ENCODE data around the gene TNFRSF6B. TPM values are rescaled to one million over a fixed set of nuclear protein-coding genes. Genes with fewer than 3 reads are reported as not detected.

Gene TNFRSF6B
- polyA plus RNA-seq, 1 of the 3 experiments (the other 2 are of a cell fraction): 9.4 TPM

DNA sequence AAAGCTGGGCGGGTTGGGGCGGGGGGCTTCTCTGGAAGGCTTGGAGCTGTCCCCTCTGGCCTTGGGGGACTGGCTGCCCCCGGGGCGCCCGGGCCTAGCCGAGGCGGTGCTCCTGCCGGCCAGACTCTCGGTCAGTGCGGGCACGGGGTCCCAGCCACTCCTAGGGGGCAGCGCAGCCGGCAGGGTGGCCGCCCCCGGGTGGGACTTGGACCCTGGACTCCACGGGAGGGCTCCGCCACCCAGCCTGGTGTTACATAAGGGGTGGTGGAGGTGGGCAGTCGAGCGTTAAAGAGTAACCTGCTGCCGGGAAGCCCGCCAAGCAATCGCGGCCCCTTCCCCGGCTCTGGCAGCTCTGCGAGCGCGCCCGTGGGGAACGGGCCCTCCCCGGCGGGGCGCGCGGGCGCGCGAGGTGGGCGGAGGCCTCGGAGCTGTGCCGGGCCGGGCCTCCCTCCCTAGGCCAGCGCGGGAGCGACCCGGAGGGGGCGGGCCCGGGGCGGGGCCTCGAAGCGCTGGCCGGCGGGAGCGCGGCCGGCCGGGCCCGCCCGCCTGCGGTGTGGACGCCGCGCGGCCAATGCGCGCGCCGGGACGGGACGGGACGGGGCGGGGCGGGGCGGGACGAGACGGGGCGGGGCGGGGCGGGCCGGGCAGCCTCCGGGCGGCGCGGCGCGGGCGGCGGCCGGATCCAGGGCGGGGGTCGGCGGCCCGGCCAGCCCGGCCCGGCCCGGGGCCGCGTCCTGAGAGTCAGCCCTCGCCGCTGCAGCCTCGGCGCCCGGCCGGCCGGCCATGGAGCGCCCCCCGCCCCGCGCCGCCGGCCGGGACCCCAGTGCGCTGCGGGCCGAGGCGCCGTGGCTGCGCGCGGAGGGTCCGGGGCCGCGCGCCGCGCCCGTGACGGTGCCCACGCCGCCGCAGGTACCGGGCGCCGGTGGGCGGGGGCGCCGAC lies 42.9 kb downstream of the TNFRSF6B start, which contains the start of gene SLC2A4RG:
Gene SLC2A4RG, plus strand, starts transcription at position 647 of the 940 bp plus-strand sequence. Its CDS starts 137 bp downstream, at position 784.
- TF ChIP-seq JUND (IDR thresholded peaks at IDR 0.05): no peak
- TF ChIP-seq SMC3 (IDR thresholded peaks at IDR 0.05; ENCODE audit: low read depth, low read length): 0 out of 2 replicates have a peak, but pooled peaks have one; percentile 5
- 0 out of 2 replicates have a peak, but pooled peaks have one; percentile 4 for TF ChIP-seq POLR2AphosphoS5 (IDR thresholded peaks at IDR 0.05; ENCODE audit: low read depth, low read length)
- no peaks in the 10 kb centered on the region for H3K9me2 ChIP-seq
- H2AFZ ChIP-seq (ENCODE audit: low read depth): no peak within 1 kb of the TSS
- H3K27ac ChIP-seq (ENCODE audit: low read depth in 2 of 2, low read length in 1 of 2): peak within 1 kb of the TSS; percentile 72 to 96
- DNase-seq: peak; percentile 99
- peaks cover 0 to 14% of the 10 kb centered on the region in 2 experiments; a peak in 1 of 4 replicates for H3K4me1 ChIP-seq (ENCODE audit: control insufficient read depth in 1 of 2, insufficient read depth in 2 of 2, low read depth in 1 of 2, low read length in 1 of 2)
- no peaks in the 10 kb centered on the region for H3K27me3 ChIP-seq (ENCODE audit: insufficient read depth)
- peaks cover 17% of the 10 kb centered on the region for H3F3A ChIP-seq (replicated peaks; ENCODE audit: insufficient read depth)
- peak within 1 kb of the TSS; percentile 81 to 95 for H3K4me3 ChIP-seq (ENCODE audit: low read depth in 2 of 2, low read length in 1 of 2)
- H3K4me2 ChIP-seq: peak within 1 kb of the TSS; percentile 98
- ChIA-PET CTCF (interaction anchor here (1.1 to 1.4 kb wide), 3 partner anchors 15 to 35 kb away, joined by 3 to 4 read pairs (median 4); partner anchors contain the start of genes ARFRP1 and ZGPAT), POLR2A (interaction anchor here (1.1 to 1.2 kb wide), 2 partner anchors 16 to 32 kb away, joined by 3 to 4 read pairs; partner anchors contain the start of genes ARFRP1 and ZGPAT)
- H3K79me2 ChIP-seq (ENCODE audit: insufficient read depth): peaks cover 18% of the 10 kb centered on the region
- H3K9me3 ChIP-seq: no peaks in the 10 kb centered on the region
- H3K36me3 ChIP-seq (replicated peaks in 1 of 2; ENCODE audit: control insufficient read depth in 1 of 2, insufficient read depth in 2 of 2, low read length in 1 of 2): peaks cover 13 to 39% of the 10 kb centered on the region in 2 experiments
- peak within 1 kb of the TSS; percentile 92 for H3K9ac ChIP-seq
- peaks cover 16% of the 10 kb centered on the region for H4K20me1 ChIP-seq (ENCODE audit: insufficient read depth)
- WGBS (ENCODE audit: low lambda C conversion rate): 23% methylated on average over 10 of the region's 136 CpGs

DNA sequence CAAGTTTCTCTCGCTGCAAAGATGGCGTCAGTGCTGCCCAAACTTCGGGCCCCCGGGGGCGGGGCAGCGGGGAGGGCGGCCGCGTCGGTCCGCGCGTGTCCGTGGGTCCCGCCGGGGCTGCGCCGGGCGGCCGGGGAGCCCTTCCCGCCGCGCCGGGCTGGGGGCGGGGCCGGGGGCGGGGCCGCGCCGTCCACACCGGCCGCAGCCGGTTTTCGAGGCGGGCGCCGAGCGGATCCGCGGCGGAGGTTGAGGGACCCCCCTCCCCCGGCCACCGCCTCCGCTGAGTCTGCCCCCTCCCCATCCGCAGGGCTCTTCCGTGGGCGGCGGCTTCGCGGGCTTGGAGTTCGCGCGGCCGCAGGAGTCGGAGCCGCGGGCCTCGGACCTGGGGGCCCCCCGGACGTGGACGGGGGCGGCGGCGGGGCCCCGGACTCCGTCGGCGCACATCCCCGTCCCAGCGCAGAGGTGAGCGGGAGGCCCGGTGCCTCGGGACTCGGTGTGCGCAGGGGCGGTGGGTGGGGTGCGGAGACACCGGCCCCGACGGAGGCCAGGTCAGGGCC lies 43.7 kb downstream of the TNFRSF6B start:
- no peak overlapping the region for H2AFZ ChIP-seq (ENCODE audit: low read depth)
- ChIA-PET POLR2A (interaction anchor here (0.6 to 1.3 kb wide), 6 partner anchors 10 to 240 kb away, joined by 3 to 7 read pairs (median 4); partner anchors contain the start of genes RTEL1 and TPD52L2), CTCF (interaction anchor here (0.8 to 1.7 kb wide), 5 partner anchors 9 to 202 kb away, joined by 3 to 9 read pairs (median 3); no protein-coding TSS in a partner anchor)
- H3F3A ChIP-seq (replicated peaks; ENCODE audit: insufficient read depth): peaks cover 17% of the 10 kb centered on the region
- WGBS (ENCODE audit: low lambda C conversion rate): 20% methylated on average over 1 of the region's 80 CpGs
- H3K36me3 ChIP-seq (replicated peaks in 1 of 2; ENCODE audit: control insufficient read depth in 1 of 2, insufficient read depth in 2 of 2, low read length in 1 of 2): peaks cover 15 to 32% of the 10 kb centered on the region in 2 experiments
- peaks cover 18% of the 10 kb centered on the region for H3K79me2 ChIP-seq (ENCODE audit: insufficient read depth)
- H4K20me1 ChIP-seq (ENCODE audit: insufficient read depth): peaks cover 16% of the 10 kb centered on the region
- no peaks in the 10 kb centered on the region for H3K9me2 ChIP-seq
- H3K9me3 ChIP-seq: no peaks in the 10 kb centered on the region
- peak overlapping the region; percentile 81 to 95 for H3K4me3 ChIP-seq (ENCODE audit: low read depth in 2 of 2, low read length in 1 of 2)
- TF ChIP-seq TAF1 (IDR thresholded peaks at IDR 0.05; ENCODE audit: borderline replicate concordance, low read depth, low read length) (0 out of 2 replicates have a peak, but pooled peaks have one; percentile 22), NRF1 (IDR thresholded peaks at IDR 0.05; ENCODE audit: low read depth, low read length) (0 out of 2 replicates have a peak, but pooled peaks have one; percentile 25), SMC3 (IDR thresholded peaks at IDR 0.05; ENCODE audit: low read depth, low read length) (no peak), POLR2AphosphoS5 (IDR thresholded peaks at IDR 0.05; ENCODE audit: low read depth, low read length) (no peak; the same call in 1 of the 2 replicates), GATA2 (CRISPR knock-in tag; IDR thresholded peaks at IDR 0.05) (no peak), CHD2 (IDR thresholded peaks at IDR 0.05; ENCODE audit: low read length, partially characterized antibody) (no peak)
- H3K27me3 ChIP-seq (ENCODE audit: insufficient read depth): no peaks in the 10 kb centered on the region
- H3K4me1 ChIP-seq (ENCODE audit: control insufficient read depth in 1 of 2, insufficient read depth in 2 of 2, low read depth in 1 of 2, low read length in 1 of 2): peaks cover 0 to 14% of the 10 kb centered on the region in 2 experiments; a peak in 1 of 4 replicates
- DNase-seq: peak; percentile 87
- H3K4me2 ChIP-seq: peak overlapping the region; percentile 98
- peak overlapping the region; percentile 92 for H3K9ac ChIP-seq
- peak overlapping the region; percentile 72 to 96 for H3K27ac ChIP-seq (ENCODE audit: low read depth in 2 of 2, low read length in 1 of 2)

Measured in SK-N-SH (cell line).